Type B pancreatic cell (in vitro differentiated cells): Measurements from ENCODE around the gene TM9SF3. TPM values are rescaled to one million over a fixed set of nuclear protein-coding genes. Genes with fewer than 3 reads are reported as not detected.

Experiments
- DNase-seq: peaks from one replicate; pipeline ENCODE4 v3.0.0; 2021; ENCODE audit warnings: mixed read lengths; ENCODE audit not compliant: unreplicated experiment; ENCODE audit errors: extremely low spot score
- H3K27ac Mint-ChIP-seq: 2 replicates; pipeline ENCODE4 v1.8.0; 2021; ENCODE audit warnings: mild to moderate bottlenecking, mixed read lengths
- H3K27me3 Mint-ChIP-seq: 2 replicates; pipeline ENCODE4 v1.8.0; 2021; ENCODE audit warnings: mixed read lengths
- H3K36me3 Mint-ChIP-seq: 2 replicates; pipeline ENCODE4 v1.8.0; 2021; ENCODE audit warnings: mixed read lengths
- H3K4me1 Mint-ChIP-seq: one replicate; pipeline ENCODE4 v1.8.0; 2021; ENCODE audit warnings: mixed read lengths; ENCODE audit not compliant: unreplicated experiment
- H3K4me3 Mint-ChIP-seq: 2 replicates; pipeline ENCODE4 v1.8.0; 2021; ENCODE audit warnings: mild to moderate bottlenecking, mixed read lengths
- H3K9me3 Mint-ChIP-seq: 2 replicates; pipeline ENCODE4 v1.8.0; 2021; ENCODE audit warnings: mixed read lengths
- CTCF ChIP-seq: fragments of 200-600 bp; sonication (generic); conservative IDR thresholded peaks from 2 replicates; pipeline ENCODE4 v1.5.0; 2021; ENCODE audit warnings: antibody characterized with exemption, mild to moderate bottlenecking
- total RNA-seq: library from RNA; stranded (reverse); gene quantifications from 2 replicates; pipeline ENCODE4 v1.2.1, GENCODE V29; 2021; ENCODE audit warnings: low replicate concordance

TM9SF3 gene
- total RNA-seq, 1 donor from 2014 or later, result 152 TPM

GRCh38 chr10:96541921-96542320, 44.9 kb downstream of the TM9SF3 start:
- Mint-ChIP-seq H3K4me3 (no peak overlapping the region), H3K36me3 (peaks cover 43% of the 10 kb centered on the region), H3K9me3 (no peaks in the 10 kb centered on the region), H3K27ac (no peak overlapping the region), H3K27me3 (no peaks in the 10 kb centered on the region), H3K4me1 (no peaks in the 10 kb centered on the region)
- DNase-seq, result no peak
- TF ChIP-seq CTCF, result no peak

DNA sequence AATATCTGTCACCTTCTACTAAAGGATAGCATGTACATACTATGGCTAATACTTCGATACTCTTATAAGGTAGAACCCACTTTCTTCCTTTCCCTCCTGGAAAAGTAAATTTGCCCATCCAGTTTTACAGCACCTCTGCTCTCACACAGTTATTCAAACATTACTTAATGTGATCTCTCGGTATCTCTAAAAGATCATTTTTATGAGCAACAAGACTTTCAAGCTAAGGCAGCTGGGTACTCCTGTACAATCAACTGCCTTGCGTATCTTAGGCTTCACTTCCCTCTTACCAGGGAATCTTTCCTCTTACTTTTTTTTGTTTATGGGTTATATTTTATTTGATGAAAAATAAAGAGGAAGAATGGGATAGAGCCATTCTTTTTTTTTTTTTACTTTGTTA, 46.6 kb downstream of the TM9SF3 start:
- no peaks in the 10 kb centered on the region for H3K27me3 Mint-ChIP-seq
- no peak for DNase-seq
- no peaks in the 10 kb centered on the region for H3K9me3 Mint-ChIP-seq
- H3K27ac Mint-ChIP-seq, result no peak overlapping the region
- H3K36me3 Mint-ChIP-seq, result peaks cover 27% of the 10 kb centered on the region
- no peaks in the 10 kb centered on the region for H3K4me1 Mint-ChIP-seq
- TF ChIP-seq CTCF, result no peak
- H3K4me3 Mint-ChIP-seq, result no peak overlapping the region

DNA sequence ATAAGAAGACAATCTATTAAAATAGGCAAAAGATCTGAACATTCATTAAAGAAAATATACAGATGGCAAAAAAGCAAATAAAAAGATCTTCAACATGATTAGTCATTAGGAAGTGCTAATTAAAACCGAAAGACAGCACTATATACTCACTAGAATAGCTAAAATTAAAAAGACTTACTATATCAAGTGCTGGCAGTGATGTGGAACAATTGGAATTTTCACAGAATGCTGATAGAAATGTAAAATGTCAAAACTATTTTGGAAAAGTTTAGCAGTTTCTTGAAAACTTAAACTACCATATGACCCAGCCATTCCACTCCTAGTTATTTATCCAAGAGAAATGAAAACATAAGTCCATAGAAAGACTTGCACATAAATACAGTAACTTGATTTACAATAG, 48.1 kb downstream of the TM9SF3 start:
- H3K27ac Mint-ChIP-seq, result no peak overlapping the region
- TF ChIP-seq CTCF, result no peak
- peaks cover 24% of the 10 kb centered on the region for H3K36me3 Mint-ChIP-seq
- H3K9me3 Mint-ChIP-seq, result no peaks in the 10 kb centered on the region
- H3K27me3 Mint-ChIP-seq, result no peaks in the 10 kb centered on the region
- no peaks in the 10 kb centered on the region for H3K4me1 Mint-ChIP-seq
- no peak overlapping the region for H3K4me3 Mint-ChIP-seq
- DNase-seq, result no peak

- Mint-ChIP-seq H3K27ac (no peak overlapping the region), H3K4me1 (no peaks in the 10 kb centered on the region), H3K9me3 (no peaks in the 10 kb centered on the region), H3K27me3 (no peaks in the 10 kb centered on the region), H3K4me3 (no peak overlapping the region), H3K36me3 (peaks cover 17% of the 10 kb centered on the region)
- DNase-seq, result no peak
- TF ChIP-seq CTCF, result no peak
Measured at GRCh38 chr10:96536129-96536528, 50.7 kb downstream of the TM9SF3 start.

DNA sequence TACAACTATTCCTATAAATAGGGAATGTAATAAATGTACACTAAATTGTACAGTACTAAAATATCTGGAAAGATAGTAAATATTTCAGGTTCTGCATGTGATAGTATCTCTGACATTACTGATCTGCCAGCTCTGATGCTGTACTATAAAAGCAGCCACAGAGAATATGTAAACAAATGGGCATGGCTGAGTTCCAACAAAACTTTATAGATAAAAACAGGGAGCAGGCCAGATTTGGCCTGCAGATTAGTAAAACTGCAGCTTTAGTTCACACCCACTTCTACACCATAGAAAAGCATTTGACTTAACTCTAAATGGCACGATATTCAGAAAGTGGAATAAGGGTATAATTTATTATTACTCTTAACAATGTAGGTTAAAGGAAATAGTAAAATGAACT, 54.3 kb downstream of the TM9SF3 start:
- H3K27me3 Mint-ChIP-seq, result no peaks in the 10 kb centered on the region
- no peak overlapping the region for H3K27ac Mint-ChIP-seq
- no peak overlapping the region for H3K4me3 Mint-ChIP-seq
- H3K36me3 Mint-ChIP-seq, result peaks cover 13% of the 10 kb centered on the region
- DNase-seq, result no peak
- TF ChIP-seq CTCF, result no peak
- H3K4me1 Mint-ChIP-seq, result no peaks in the 10 kb centered on the region
- H3K9me3 Mint-ChIP-seq, result no peaks in the 10 kb centered on the region

DNA sequence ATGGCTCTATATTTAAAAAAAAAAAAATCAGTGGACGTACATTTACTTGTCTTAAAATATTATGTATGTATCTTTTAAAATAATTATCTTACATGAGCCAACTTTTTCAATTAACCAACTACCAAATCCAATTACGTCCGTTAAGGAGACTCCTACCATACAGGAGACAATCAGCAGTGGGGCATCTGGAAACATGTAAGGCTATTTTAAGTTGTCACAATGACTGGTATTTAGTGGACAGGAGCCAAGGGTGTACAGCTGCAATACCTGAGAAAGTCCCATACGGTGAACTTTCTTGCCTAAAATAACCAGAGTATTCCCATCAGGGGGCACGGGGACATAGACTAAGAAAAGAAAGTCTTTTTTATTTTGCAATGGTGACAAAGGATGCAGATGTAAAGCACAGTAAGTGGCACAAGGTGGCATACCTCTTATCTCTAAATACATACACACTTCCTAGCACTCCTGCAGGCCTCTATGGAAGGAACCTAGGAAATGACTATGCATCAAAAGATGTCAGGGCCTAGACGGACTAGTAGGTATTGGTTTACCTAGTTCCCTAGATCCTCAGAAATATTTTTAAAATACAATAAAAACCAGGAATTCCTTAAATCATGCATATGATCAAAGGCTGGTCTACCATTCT, 57.1 kb downstream of the TM9SF3 start:
- Mint-ChIP-seq H3K9me3 (no peaks in the 10 kb centered on the region), H3K36me3 (peaks cover 16% of the 10 kb centered on the region), H3K4me3 (no peak overlapping the region), H3K27ac (no peak overlapping the region), H3K27me3 (no peaks in the 10 kb centered on the region), H3K4me1 (peaks cover 4% of the 10 kb centered on the region)
- no peak for TF ChIP-seq CTCF
- no peak for DNase-seq
